ENCODE measurements around the gene FTH1. TPM values are rescaled to one million over a fixed set of nuclear protein-coding genes. Genes with fewer than 3 reads are reported as not detected.
A peak's percentile ranks its signal among the peaks of the same experiment; 100 is the strongest.

FTH1 gene
- total and polyA plus RNA-seq, 2 of the 8 experiments (the other 6 are each of a cell fraction or from before 2014, with no cell fraction given), result 1,153 to 1,461 TPM

DNA sequence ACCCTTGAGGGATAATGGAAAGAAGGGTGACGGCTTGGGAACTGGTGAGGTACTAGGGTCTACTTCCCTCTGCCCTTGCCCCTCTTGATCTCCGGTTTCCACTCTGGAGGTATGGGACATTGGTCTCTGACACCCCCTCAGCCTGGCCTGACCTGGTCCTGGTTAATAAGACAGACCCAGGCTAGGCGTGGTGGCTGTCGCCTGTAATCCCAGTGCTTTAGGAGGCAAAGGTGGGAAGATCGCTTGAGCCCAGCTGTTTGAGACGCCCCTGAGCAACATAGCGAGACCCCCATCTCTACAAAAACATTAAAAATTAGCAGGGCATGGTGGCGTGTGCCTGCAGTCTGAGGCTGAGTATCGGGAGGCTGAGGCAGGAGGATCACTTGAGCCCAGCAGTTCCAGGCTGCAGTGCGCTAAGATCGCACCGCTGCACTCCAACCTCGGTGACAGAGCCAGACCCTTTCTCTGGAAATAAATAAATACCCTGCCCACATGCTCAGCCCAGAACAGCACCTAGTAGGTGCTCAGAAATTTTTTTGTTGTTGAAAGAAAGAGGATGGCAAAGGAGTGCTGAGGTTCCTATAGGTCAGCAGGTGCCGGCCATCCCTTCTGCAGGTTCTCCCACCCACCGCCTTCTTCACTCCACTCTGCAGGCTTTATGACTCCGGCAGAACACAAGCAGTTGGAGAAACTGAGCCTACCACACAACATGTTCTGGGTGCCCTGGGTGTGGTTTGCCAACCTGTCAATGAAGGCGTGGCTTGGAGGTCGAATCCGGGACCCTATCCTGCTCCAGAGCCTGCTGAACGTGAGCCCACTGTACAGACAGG is 11.0 kb downstream of the FTH1 start:
- Histone ChIP-seq H3K4me2 (ENCODE audit: insufficient read depth in 1 of 2, low read depth in 2 of 2, low read length in 2 of 2) (peak overlapping the region; percentile 66 to 78), H3K23ac (ENCODE audit: insufficient read length) (no peak overlapping the region), H2BK20ac (ENCODE audit: low read length) (no peak overlapping the region), H3K4ac (replicated peaks; ENCODE audit: insufficient read length, low read depth, low read length) (no peak overlapping the region), H3K14ac (ENCODE audit: insufficient read length) (no peak overlapping the region), H4K91ac (replicated peaks; ENCODE audit: insufficient read length, low read length) (no peak overlapping the region), H3K56ac (replicated peaks; ENCODE audit: insufficient read length, low read depth, low read length) (no peak overlapping the region), H2BK12ac (ENCODE audit: low read depth, low read length) (peak overlapping the region; percentile 32; the same call in 1 of the 2 replicates), H3K4me1 (replicated peaks in 1 of 4; ENCODE audit: control insufficient read depth in 3 of 4, insufficient read depth in 4 of 4, low read length in 3 of 4) (peaks cover 0 to 4% (median 3%) of the 10 kb centered on the region in 4 experiments; a peak in 5 of 7 replicates), H2BK5ac (ENCODE audit: low read depth, low read length) (peak overlapping the region; percentile 28; the same call in 1 of the 2 replicates), H3K79me2 (ENCODE audit: control insufficient read depth in 1 of 2, insufficient read depth in 2 of 2, low read length in 2 of 2) (no peaks in the 10 kb centered on the region), H2BK120ac (replicated peaks; ENCODE audit: low read depth, low read length) (no peak overlapping the region), H3K23me2 (ENCODE audit: low read depth, low read length) (peaks cover 2% of the 10 kb centered on the region; the same call in 1 of the 2 replicates), H4K5ac (ENCODE audit: insufficient read length, low read depth, low read length) (no peak overlapping the region), H3K9ac (replicated peaks in 1 of 4; ENCODE audit: extremely low read depth in 1 of 4, low read depth in 3 of 4, low read length in 3 of 4) (no peak overlapping the region), H4K20me1 (replicated peaks in 1 of 2; ENCODE audit: control insufficient read depth in 1 of 2, insufficient read depth in 2 of 2, low read length in 2 of 2) (no peaks in the 10 kb centered on the region), H3K27me3 (replicated peaks in 1 of 4; ENCODE audit: control insufficient read depth in 3 of 4, extremely low read depth in 1 of 4, insufficient read depth in 3 of 4, low read length in 3 of 4) (peaks cover 0 to 8% (median 2%) of the 10 kb centered on the region in 4 experiments; a peak in 4 of 7 replicates), H3K18ac (ENCODE audit: extremely low read depth, low read length) (no peak overlapping the region; the same call in 1 of the 2 replicates), H4K8ac (ENCODE audit: extremely low read depth, insufficient read depth, low read length) (no peak overlapping the region; the same call in 1 of the 2 replicates), H2AFZ (ENCODE audit: low read length) (0 out of 2 replicates have a peak overlapping the region, but pooled peaks have one; percentile 13), H3K27ac (ENCODE audit: low read depth, low read length) (no peak overlapping the region), H3K9me3 (ENCODE audit: insufficient read depth in 2 of 2, low read depth in 1 of 2, low read length in 1 of 2) (no peaks in the 10 kb centered on the region), H3K79me1 (ENCODE audit: low read depth, low read length) (no peaks in the 10 kb centered on the region), H3K36me3 (ENCODE audit: control insufficient read depth in 2 of 4, insufficient read depth in 4 of 4, low read length in 3 of 4) (no peaks in the 10 kb centered on the region), H2AK5ac (ENCODE audit: low read depth, low read length) (no peak overlapping the region), H3K4me3 (ENCODE audit: extremely low read depth in 1 of 4, insufficient read depth in 2 of 4, low read depth in 3 of 4, low read length in 4 of 4) (peak overlapping the region in 2 of 4 experiments; percentile 19 to 54; a peak in 3 of 8 replicates), H2BK15ac (ENCODE audit: low read length) (peak overlapping the region; percentile 48; the same call in 1 of the 2 replicates)
- ChIA-PET CTCF (ENCODE audit: partially characterized antibody) (interaction anchor here (1.1 to 2.5 kb wide), 3 partner anchors 9 to 152 kb away, joined by 3 to 9 read pairs (median 4); no protein-coding TSS in a partner anchor), POLR2A (ENCODE audit: partially characterized antibody) (interaction anchor here (22.2 kb wide), 1 partner anchor 15 kb away, joined by 458 read pairs; the partner anchor contains the start of gene FTH1)
- DNase-seq (ENCODE audit: low read depth in 1 of 2, low spot score in 2 of 2) (peak in 1 of 2 experiments; percentile 43), FAIRE-seq (no peak)
- no peak for TF ChIP-seq SAP30 (IDR thresholded peaks at IDR 0.05; ENCODE audit: insufficient read depth, insufficient replicate concordance, low read length)
- no peak for TF ChIP-seq HDAC6 (IDR thresholded peaks at IDR 0.05; ENCODE audit: low read depth, low read length)
- TF ChIP-seq CHD1 (IDR thresholded peaks at IDR 0.05; ENCODE audit: low read depth, low read length), result no peak
- TF ChIP-seq, protein P1, sequence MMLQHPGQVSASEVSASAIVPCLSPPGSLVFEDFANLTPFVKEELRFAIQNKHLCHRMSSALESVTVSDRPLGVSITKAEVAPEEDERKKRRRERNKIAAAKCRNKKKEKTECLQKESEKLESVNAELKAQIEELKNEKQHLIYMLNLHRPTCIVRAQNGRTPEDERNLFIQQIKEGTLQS (IDR thresholded peaks at IDR 0.05; ENCODE audit: insufficient read depth, low read depth, low read length), result no peak
- WGBS, 2 experiments (ENCODE audit: extremely low coverage in 1 of 2, insufficient coverage in 1 of 2, insufficient read length in 1 of 2, insufficient replicate concordance in 2 of 2, low coverage in 1 of 2, low lambda C conversion rate in 2 of 2, missing lambda C conversion rate in 1 of 2), result 84% methylated on average over 20 of the region's 20 CpGs; no CpG with 5 or more reads in 1 of the 2 experiments

All from H1 (cell line).